Measurements from ENCODE around the gene PDCD1. TPM values are rescaled to one million over a fixed set of nuclear protein-coding genes. Genes with fewer than 3 reads are reported as not detected.

The PDCD1 gene
- total and polyA plus RNA-seq, 2 of the 13 experiments (the other 11 are each of a cell fraction or from before 2014, with no cell fraction given): 0.04 TPM; not detected in 1

DNA sequence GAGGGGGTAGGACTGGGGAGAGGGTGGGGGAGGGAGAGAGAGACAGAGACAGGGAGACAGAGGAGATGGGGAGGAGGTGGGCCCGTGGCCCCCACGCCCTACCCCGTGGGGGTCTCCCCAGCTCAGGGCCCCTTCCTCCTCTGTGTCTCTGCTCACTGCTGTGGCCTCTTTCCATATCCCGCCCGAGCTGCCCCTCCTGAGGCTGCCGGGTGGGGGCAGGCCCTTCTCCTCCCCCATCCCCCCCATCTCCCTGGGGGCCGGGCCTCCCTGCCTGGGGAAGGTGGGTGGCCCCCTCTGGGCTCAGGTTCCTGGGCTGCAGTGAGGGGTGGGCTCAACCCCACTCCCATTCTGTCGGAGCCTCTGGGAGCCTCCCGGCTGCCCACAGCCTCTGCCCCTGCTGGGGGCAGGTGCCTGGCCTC lies 332 bp upstream of the PDCD1 start (continued):
- TF ChIP-seq, protein P1, sequence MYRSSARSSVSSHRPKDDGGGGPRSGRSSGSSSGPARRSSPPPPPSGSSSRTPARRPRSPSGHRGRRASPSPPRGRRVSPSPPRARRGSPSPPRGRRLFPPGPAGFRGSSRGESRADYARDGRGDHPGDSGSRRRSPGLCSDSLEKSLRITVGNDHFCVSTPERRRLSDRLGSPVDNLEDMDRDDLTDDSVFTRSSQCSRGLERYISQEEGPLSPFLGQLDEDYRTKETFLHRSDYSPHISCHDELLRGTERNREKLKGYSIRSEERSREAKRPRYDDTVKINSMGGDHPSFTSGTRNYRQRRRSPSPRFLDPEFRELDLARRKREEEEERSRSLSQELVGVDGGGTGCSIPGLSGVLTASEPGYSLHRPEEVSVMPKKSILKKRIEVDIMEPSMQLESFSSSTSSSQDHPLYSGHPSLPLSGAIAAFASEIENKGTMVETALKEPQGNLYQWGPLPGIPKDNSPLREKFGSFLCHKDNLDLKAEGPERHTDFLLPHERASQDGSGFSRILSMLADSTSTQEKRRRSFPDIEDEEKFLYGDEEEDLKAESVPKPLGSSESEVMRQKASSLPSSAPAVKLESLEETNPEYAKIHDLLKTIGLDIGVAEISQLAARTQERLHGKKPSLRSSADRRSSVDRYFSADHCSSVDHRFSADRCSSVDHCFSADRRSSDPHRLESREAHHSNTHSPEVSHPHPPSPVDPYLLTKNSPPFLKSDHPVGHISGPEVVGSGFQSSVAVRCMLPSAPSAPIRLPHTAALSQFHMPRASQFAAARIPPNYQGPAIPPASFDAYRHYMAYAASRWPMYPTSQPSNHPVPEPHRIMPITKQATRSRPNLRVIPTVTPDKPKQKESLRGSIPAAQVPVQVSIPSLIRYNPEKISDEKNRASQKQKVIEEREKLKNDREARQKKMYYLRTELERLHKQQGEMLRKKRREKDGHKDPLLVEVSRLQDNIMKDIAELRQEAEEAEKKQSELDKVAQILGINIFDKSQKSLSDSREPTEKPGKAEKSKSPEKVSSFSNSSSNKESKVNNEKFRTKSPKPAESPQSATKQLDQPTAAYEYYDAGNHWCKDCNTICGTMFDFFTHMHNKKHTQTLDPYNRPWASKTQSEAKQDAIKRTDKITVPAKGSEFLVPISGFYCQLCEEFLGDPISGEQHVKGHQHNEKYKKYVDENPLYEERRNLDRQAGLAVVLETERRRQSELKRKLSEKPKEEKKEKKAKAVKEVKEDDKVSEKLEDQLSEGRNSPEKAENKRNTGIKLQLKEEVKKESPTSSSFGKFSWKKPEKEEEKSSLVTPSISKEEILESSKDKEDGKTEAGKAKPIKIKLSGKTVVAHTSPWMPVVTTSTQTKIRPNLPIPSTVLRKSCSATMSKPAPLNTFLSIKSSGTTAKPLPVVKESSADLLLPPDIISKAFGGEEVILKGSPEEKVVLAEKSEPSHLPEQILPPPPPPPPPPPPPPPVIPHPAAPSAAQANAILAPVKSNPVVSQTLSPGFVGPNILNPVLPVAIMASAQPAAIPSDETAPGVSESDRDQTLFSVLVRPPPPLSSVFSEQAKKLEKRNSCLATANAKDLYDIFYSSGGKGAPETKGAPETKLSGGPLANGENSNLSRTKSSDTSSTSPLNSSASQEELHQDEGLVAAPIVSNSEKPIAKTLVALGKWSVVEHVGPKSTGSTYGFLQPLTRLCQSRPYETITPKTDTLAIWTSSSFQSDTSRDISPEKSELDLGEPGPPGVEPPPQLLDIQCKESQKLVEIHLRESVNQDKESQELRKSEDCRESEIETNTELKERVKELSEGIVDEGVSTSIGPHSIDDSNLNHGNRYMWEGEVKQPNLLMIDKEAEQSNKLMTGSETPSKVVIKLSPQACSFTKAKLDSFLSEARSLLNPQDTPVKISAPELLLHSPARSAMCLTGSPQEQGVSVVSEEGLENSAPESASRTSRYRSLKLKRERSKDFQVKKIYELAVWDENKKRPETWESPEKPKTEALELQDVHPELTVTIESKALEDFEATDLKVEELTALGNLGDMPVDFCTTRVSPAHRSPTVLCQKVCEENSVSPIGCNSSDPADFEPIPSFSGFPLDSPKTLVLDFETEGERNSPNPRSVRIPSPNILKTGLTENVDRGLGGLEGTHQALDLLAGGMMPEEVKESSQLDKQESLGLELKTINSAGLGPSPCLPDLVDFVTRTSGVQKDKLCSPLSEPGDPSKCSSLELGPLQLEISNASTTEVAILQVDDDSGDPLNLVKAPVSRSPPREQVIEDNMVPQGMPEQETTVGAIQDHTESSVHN (CRISPR knock-in tag; IDR thresholded peaks at IDR 0.05): no peak
- no peak for TF ChIP-seq CREB1 (IDR thresholded peaks at IDR 0.05)
- no peak for TF ChIP-seq CREB1 (CRISPR knock-in tag; IDR thresholded peaks at IDR 0.05)
- TF ChIP-seq TGIF2 (CRISPR knock-in tag; IDR thresholded peaks at IDR 0.05): no peak
- TF ChIP-seq, protein P2, sequence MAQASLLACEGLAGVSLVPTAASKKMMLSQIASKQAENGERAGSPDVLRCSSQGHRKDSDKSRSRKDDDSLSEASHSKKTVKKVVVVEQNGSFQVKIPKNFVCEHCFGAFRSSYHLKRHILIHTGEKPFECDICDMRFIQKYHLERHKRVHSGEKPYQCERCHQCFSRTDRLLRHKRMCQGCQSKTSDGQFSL (CRISPR knock-in tag; IDR thresholded peaks at IDR 0.05): 0 out of 2 replicates have a peak, but pooled peaks have one; percentile 11
- TF ChIP-seq KDM3A (CRISPR knock-in tag; IDR thresholded peaks at IDR 0.05; ENCODE audit: low read depth): no peak
- TF ChIP-seq ZFP36 (IDR thresholded peaks at IDR 0.05; ENCODE audit: borderline replicate concordance, low read depth, low read length, partially characterized antibody): no peak
- TF ChIP-seq REPIN1 (CRISPR knock-in tag; IDR thresholded peaks at IDR 0.05; ENCODE audit: borderline replicate concordance, low read depth): no peak
- TF ChIP-seq ZZZ3 (CRISPR knock-in tag; IDR thresholded peaks at IDR 0.05; ENCODE audit: borderline replicate concordance): no peak
- TF ChIP-seq PLRG1 (conservative IDR thresholded peaks at IDR 0.05): no peak
- no peak for TF ChIP-seq ARNT (IDR thresholded peaks at IDR 0.05)
- TF ChIP-seq HNRNPL (IDR thresholded peaks at IDR 0.05; ENCODE audit: low read depth, low read length): no peak
- TF ChIP-seq ETV5 (CRISPR knock-in tag; IDR thresholded peaks at IDR 0.05; ENCODE audit: borderline replicate concordance): no peak
- TF ChIP-seq SIX1 (CRISPR knock-in tag; IDR thresholded peaks at IDR 0.05; ENCODE audit: borderline replicate concordance): no peak
- TF ChIP-seq POLR2AphosphoS5 (IDR thresholded peaks at IDR 0.05; ENCODE audit: low read depth, low read length): no peak
- no peak for TF ChIP-seq ZBTB7B (CRISPR knock-in tag; IDR thresholded peaks at IDR 0.05)
- no peak for TF ChIP-seq KMT2A (CRISPR knock-in tag; IDR thresholded peaks at IDR 0.05)
- TF ChIP-seq, protein P3, sequence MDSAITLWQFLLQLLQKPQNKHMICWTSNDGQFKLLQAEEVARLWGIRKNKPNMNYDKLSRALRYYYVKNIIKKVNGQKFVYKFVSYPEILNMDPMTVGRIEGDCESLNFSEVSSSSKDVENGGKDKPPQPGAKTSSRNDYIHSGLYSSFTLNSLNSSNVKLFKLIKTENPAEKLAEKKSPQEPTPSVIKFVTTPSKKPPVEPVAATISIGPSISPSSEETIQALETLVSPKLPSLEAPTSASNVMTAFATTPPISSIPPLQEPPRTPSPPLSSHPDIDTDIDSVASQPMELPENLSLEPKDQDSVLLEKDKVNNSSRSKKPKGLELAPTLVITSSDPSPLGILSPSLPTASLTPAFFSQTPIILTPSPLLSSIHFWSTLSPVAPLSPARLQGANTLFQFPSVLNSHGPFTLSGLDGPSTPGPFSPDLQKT (CRISPR knock-in tag; IDR thresholded peaks at IDR 0.05; ENCODE audit: borderline replicate concordance): no peak
- no peak for TF ChIP-seq ZSCAN25 (CRISPR knock-in tag; IDR thresholded peaks at IDR 0.05)
- TF ChIP-seq REL (CRISPR knock-in tag; conservative IDR thresholded peaks at IDR 0.05): no peak
- no peak for TF ChIP-seq AGO2 (optimal IDR thresholded peaks at IDR 0.05; ENCODE audit: low read depth, low read length)
- TF ChIP-seq ISX (CRISPR knock-in tag; conservative IDR thresholded peaks at IDR 0.05): no peak
- TF ChIP-seq MEIS2 (CRISPR knock-in tag; IDR thresholded peaks at IDR 0.05): no peak
- no peak for TF ChIP-seq HOXD1 (CRISPR knock-in tag; IDR thresholded peaks at IDR 0.05)
- TF ChIP-seq ZNF30 (CRISPR knock-in tag; IDR thresholded peaks at IDR 0.05): no peak
